ENCODE data around the gene ASPN.

ASPN gene

GRCh38 chr9:92503156-92503555 lies 20.9 kb upstream of the ASPN start:
- peak; percentile 33 for DNase-seq

GRCh38 chr9:92501671-92502393 lies 19.5 kb upstream of the ASPN start:
- DNase-seq: peak; percentile 69

- DNase-seq: no peak
Measured at GRCh38 chr9:92500725-92501124, 18.4 kb upstream of the ASPN start.

- DNase-seq: no peak
Measured at GRCh38 chr9:92499701-92500100, 17.4 kb upstream of the ASPN start.

- DNase-seq: no peak
Measured at GRCh38 chr9:92496396-92497176, 14.3 kb upstream of the ASPN start.

- DNase-seq: no peak
Measured at GRCh38 chr9:92494856-92495255, 12.6 kb upstream of the ASPN start.

GRCh38 chr9:92493749-92494387 lies 11.6 kb upstream of the ASPN start:
- DNase-seq: no peak

- peak; percentile 10 for DNase-seq
Measured at GRCh38 chr9:92492781-92493401, 10.6 kb upstream of the ASPN start.

GRCh38 chr9:92488681-92489550 lies 6.6 kb upstream of the ASPN start:
- no peak for DNase-seq

GRCh38 chr9:92486371-92486770 lies 4.1 kb upstream of the ASPN start:
- no peak for DNase-seq

- DNase-seq: no peak
Measured at GRCh38 chr9:92484563-92484962, 2.3 kb upstream of the ASPN start.

- DNase-seq: no peak
Measured at GRCh38 chr9:92483627-92484545, 1.6 kb upstream of the ASPN start.

- no peak for DNase-seq
Measured at GRCh38 chr9:92482805-92483204, 499 bp upstream of the ASPN start.

- DNase-seq: peak; percentile 48
Measured at GRCh38 chr9:92480986-92481633, 1.2 kb downstream of the ASPN start.

- no peak for DNase-seq
Measured at GRCh38 chr9:92480291-92480771, 2.0 kb downstream of the ASPN start.

- no peak for DNase-seq
Measured at GRCh38 chr9:92479346-92479745, 3.0 kb downstream of the ASPN start.

- DNase-seq: no peak
Measured at GRCh38 chr9:92478783-92479182, 3.5 kb downstream of the ASPN start.

- DNase-seq: no peak
Measured at GRCh38 chr9:92476962-92477361, 5.3 kb downstream of the ASPN start.

- DNase-seq: no peak
Measured at GRCh38 chr9:92474587-92474986, 7.7 kb downstream of the ASPN start.

- DNase-seq: no peak
Measured at GRCh38 chr9:92468206-92468605, 14.1 kb downstream of the ASPN start.

GRCh38 chr9:92467511-92467910 lies 14.8 kb downstream of the ASPN start:
- no peak for DNase-seq
